Activated CD4-positive, CD25-positive, alpha-beta regulatory T cell (primary cell): ENCODE results near the gene SELP.
"Not testable (repeated sequence)": the region's sequence is repeated elsewhere in the genome, so short reads cannot be mapped to it uniquely, and the experiment has no call there.

ENCODE experiments used
- DNase-seq, 4 experiments: peaks; one replicate each; lab custom pipeline; 2025; lab: John Stamatoyannopoulos, UW

The SELP gene

GRCh38 chr1:169630006-169630405 is at the start of gene SELP:
TSS of gene SELP (minus strand) at chr1:169630124. CDS start at chr1:169630074, 50 bp downstream.
- no peak for DNase-seq

DNA sequence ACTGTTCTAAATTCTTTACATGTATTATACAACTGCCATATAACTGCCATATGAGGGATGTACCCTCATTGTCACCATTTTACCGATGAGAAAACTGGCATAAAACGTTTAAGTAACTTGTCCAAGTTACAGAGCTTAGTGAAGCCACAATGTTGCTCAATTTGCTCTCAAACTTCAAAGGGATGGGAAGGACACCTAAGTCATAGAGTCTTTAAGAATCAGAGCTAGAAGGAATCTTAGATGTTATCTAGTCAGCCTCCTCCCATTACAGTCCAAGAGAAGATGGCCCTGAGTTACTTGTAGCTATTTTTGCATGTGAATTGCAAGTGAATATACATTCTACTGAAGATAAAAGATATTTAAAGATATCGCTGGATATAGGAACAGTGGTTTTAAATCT is 49.8 kb upstream of the SELP start:
- no peak for DNase-seq

DNA sequence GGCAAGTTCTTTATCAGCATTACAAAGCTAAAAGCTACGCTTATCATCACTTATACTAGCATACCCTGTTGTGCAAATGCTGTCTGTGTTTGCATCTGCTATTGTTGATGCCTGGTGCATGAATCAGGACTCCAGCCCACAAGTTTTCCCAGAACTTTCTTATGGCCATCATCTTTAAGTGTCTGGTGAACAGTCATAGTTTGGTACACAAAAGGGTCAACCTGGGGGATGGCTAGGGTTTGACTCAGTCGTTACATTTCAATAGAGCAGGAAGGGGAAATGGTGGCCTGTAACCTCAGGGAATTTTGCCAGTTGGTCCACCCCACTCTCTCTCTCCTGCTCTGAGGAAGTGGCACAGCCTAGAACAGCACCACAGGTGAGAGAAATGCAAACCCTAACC is 46.1 kb upstream of the SELP start:
- DNase-seq: no peak

DNA sequence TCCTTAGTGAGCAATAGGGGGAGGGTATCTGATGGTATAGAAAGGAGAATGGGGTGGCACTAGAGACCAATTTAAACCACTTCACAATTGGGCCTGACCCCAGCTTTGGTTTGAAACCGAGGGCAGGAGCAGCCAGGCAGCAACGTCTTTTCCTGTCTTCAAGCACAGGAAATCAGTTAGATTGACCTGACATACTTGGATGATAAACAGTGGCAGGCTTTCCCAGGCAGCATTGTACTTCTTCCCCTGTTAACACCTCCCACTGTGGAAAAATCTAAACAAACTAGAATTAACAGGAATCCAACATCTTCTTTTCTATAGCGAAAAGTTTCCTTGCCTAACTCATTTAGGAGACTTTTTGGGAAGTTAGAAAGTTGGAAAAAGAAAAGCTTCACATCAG is 40.9 kb upstream of the SELP start:
- DNase-seq: no peak

GRCh38 chr1:169670244-169670643 is 40.3 kb upstream of the SELP start:
- not testable (repeated sequence) for DNase-seq

DNA sequence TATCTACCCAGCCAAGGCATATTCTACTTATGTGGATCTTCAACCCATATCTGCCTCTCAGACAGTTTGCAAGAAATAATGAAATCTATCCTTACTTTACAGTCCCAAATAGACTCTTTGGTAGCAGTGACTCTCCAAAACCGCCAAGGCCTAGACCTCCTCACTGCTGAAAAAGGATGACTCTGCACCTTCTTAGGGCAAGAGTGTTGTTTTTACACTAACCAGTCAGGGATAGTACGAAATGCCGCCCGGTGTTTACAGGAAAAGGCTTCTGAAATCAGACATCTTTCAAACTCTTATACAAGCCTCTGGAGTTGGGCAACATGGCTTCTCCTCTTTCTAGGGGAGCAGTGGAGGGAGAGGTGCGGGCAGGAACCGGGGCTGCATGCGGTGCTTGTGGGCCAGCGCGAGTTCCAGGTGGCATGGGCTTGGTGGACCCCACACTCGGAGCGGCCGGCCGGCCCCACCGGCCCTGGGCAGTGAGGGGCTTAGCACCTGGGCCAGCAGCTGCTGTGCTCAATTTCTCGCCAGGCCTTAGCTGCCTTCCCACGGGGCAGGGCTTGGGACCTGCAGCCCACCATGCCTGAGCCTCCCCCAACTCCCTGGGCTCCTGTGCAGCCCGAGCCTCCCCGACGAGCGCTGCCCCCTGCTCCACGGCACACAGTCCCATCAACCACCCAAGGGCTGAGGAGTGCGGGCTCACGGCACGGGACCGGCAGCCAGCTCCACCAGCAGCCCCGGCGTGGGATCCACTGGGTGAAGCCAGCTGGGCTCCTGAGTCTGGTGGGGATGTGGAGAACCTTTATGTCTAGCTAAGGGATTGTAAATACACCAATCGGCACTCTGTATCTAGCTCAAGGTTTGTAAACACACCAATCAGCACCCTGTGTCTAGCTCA is 38.0 kb upstream of the SELP start:
- DNase-seq: peak in 1 of 4 experiments; percentile 14

DNA sequence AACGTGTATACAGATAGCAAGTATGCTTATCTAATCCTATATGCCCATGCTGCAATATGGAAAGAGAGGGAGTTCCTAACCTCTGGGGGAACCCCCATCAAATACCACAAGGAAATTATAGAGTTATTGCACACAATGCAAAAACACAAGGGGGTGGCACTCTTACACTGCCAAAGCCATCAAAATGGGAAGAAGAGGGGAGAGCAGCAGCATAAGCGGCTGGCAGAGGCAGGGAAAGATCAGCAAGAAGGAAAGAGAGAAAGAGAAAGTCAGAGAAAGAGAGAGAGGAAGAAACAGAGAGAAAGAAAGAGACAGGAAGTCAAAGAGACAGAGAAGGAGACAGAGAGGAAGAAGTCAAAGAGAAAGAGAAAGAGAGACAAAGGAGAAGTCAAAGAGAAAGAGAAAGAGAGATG is 37.3 kb upstream of the SELP start:
- DNase-seq: not testable (repeated sequence)

GRCh38 chr1:169662680-169663079 is 32.8 kb upstream of the SELP start:
- DNase-seq: not testable (repeated sequence)

DNA sequence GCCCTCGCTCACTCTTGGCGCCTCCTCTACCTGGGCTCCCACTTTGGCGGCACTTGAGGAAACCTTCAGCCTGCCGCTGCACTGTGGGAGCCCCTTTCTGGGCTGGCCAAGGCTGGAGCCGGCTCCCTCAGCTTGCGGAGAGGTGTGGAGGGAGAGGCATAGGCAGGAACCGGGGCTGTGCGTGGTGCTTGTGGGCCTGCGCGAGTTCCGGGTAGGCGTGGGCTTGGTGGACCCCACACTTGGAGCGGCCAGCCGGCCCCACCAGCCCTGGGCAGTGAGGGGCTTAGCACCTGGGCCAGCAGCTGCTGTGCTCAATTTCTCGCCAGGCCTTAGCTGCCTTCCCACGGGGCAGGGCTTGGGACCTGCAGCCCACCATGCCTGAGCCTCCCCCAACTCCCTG is 31.1 kb upstream of the SELP start:
- DNase-seq: not testable (repeated sequence)

- not testable (repeated sequence) for DNase-seq
Measured at GRCh38 chr1:169658777-169659176, 28.9 kb upstream of the SELP start.

GRCh38 chr1:169653873-169654272 is 23.9 kb upstream of the SELP start:
- DNase-seq: no peak

DNA sequence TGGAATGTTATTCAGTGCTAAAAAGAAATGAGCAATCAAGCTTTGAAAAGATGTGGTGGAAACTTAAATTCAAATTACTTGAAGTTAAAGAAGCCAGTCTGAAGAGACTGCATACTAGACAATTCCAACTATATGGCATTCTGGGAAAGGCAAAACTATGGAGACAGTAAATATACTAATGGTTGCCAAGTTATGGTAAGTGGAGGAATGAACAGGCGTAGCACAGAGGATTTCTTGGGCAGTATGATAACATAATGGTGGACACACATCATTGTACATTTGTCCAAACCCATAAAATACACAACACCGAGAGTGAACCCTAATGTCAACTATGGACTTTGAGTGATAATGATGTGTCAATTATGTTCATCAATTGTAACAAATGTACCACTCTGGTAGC is 21.1 kb upstream of the SELP start:
- DNase-seq: no peak

GRCh38 chr1:169650551-169650950 is 20.6 kb upstream of the SELP start:
- DNase-seq: no peak

DNA sequence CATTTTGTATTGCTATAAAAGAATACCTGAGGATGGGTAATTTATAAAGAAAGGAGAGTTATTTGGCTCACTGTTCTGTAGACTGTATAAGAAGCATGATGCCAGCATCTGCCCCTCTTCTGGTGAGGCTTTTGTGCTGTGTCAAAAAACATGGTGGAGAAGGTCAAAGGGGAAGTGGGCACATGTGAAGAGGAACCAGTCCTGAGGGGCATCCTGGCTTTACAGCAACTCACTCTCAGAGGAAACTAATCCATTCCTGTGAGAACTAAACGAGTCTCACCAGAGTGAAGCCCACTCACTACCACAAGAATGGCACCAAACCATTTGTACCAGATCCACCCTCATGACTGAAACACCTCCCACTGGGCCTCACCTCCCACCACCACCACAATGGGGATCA is 18.8 kb upstream of the SELP start:
- no peak for DNase-seq

DNA sequence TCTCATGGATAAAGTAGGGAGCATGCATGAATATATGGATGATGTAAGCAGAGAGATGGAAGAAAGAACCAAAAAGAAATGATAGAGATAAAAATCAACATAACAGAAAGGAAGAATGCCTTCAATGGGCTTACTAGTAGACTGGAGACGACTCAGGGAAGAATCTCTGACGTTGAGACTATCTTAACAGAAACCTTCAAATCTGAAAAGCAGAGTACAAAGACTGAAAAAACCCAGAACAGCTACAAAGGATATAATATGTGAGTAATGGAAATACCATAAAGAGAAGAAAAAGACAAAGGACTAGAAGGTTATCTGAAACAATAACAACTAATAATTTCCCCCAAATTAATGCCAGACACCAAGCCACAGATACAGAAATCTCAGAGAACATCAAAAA is 18.3 kb upstream of the SELP start:
- DNase-seq: no peak

DNA sequence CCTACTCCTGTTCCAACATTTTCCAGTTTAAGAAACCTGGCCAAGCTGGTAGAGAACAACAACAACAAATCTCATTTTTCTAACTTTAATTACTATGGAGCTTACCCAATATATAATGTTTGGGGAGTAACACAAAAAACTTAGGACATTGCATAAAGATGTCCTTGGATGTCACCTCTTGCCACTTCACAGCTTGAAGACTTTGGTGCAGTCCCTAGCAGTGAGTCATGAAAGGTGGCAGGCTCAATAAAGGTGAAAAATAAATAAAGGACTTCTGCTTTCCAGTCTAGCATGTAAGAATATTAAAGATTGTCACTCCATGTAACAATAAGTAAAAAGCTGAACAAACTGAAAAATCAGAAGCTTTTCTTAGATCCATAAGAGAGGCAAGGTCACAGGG is 17.6 kb upstream of the SELP start:
- no peak for DNase-seq

GRCh38 chr1:169644297-169644696 is 14.4 kb upstream of the SELP start:
- DNase-seq: no peak

DNA sequence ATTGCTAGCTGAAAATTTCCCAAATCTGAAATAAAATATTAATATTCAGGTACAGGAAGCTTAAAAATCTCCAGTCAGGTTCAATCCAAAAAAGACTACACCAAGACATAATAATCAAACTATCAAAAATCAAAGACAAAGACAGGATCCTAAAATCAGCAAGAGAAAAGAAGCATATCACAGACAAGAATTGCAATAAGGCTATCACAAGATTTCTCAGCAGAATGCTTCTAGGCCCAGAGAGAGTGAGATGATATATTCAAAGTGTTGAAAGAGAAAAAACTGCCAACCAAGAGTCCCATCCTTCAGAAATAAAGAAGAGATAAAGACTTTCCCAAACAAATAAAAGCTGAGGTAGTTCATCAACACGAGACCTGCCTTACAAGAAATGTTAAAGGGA is 5.0 kb upstream of the SELP start:
- no peak for DNase-seq

GRCh38 chr1:169634145-169634544 is 4.2 kb upstream of the SELP start:
- no peak for DNase-seq

- DNase-seq: no peak
Measured at GRCh38 chr1:169631249-169631648, 1.3 kb upstream of the SELP start.

GRCh38 chr1:169624912-169625311 is 5.0 kb downstream of the SELP start:
- no peak for DNase-seq

GRCh38 chr1:169624122-169624521 is 5.8 kb downstream of the SELP start:
- no peak for DNase-seq

- no peak for DNase-seq
Measured at GRCh38 chr1:169623132-169623926, 6.6 kb downstream of the SELP start.
